Hepatocyte (in vitro differentiated cells): ENCODE measurements around the gene GTF2F1. TPM values are rescaled to one million over a fixed set of nuclear protein-coding genes. Genes with fewer than 3 reads are reported as not detected.
A peak's percentile ranks its signal among the peaks of the same experiment; 100 is the strongest.

Source experiments
- DNase-seq: peaks from one replicate; pipeline ENCODE4 v3.0.0-alpha.2; 2016; ENCODE audit warnings: low spot score
- H2AFZ ChIP-seq: fragments of 200-600 bp; sonication (generic); 2 replicates; pipeline ENCODE4 v1.6.0; 2016; ENCODE audit warnings: antibody characterized with exemption, mild to moderate bottlenecking
- H3K27ac ChIP-seq: fragments of 200-600 bp; sonication (generic); 2 replicates; pipeline ENCODE4 v1.5.1; 2016; ENCODE audit warnings: mild to moderate bottlenecking
- H3K27me3 ChIP-seq: fragments of 200-600 bp; sonication (generic); 2 replicates; pipeline ENCODE4 v1.6.1; 2016
- H3K36me3 ChIP-seq: fragments of 200-600 bp; sonication (generic); replicated peaks from 2 replicates; pipeline ENCODE4 v1.5.1; 2016; ENCODE audit warnings: low read depth; ENCODE audit not compliant: insufficient read depth
- H3K4me1 ChIP-seq: fragments of 200-600 bp; sonication (generic); 2 replicates; pipeline ENCODE4 v1.5.1; 2016; ENCODE audit warnings: mild to moderate bottlenecking, moderate library complexity; ENCODE audit not compliant: insufficient read depth
- H3K4me2 ChIP-seq: fragments of 200-600 bp; sonication (generic); 2 replicates; pipeline ENCODE4 v1.6.0; 2016
- H3K4me3 ChIP-seq: fragments of 200-600 bp; sonication (generic); 2 replicates; pipeline ENCODE4 v1.5.1; 2016; ENCODE audit warnings: mild to moderate bottlenecking
- H3K79me2 ChIP-seq: fragments of 200-600 bp; sonication (generic); 2 replicates; pipeline ENCODE4 v1.6.0; 2017; ENCODE audit warnings: mild to moderate bottlenecking
- H3K9me2 ChIP-seq: fragments of 200-600 bp; sonication (generic); replicated peaks from 2 replicates; pipeline ENCODE4 v1.6.0; 2017; ENCODE audit warnings: mild to moderate bottlenecking; ENCODE audit not compliant: insufficient read depth
- H3K9me3 ChIP-seq: fragments of 200-600 bp; sonication (generic); 2 replicates; pipeline ENCODE4 v1.5.1; 2016; ENCODE audit warnings: low read depth, mild to moderate bottlenecking
- H4K20me1 ChIP-seq: fragments of 200-600 bp; sonication (generic); 2 replicates; pipeline ENCODE4 v1.6.0; 2016; ENCODE audit warnings: mild to moderate bottlenecking; ENCODE audit not compliant: insufficient read depth, poor library complexity, severe bottlenecking
- CTCF ChIP-seq: fragments of 200-600 bp; sonication (generic); IDR thresholded peaks from 2 replicates; pipeline ENCODE4 v1.5.1; 2016; ENCODE audit warnings: antibody characterized with exemption, mild to moderate bottlenecking; ENCODE audit not compliant: poor library complexity
- EZH2 ChIP-seq: fragments of 200-600 bp; sonication (generic); IDR thresholded peaks from 2 replicates; pipeline ENCODE4 v1.6.1; 2016; ENCODE audit warnings: antibody characterized with exemption, mild to moderate bottlenecking, borderline replicate concordance
- EZH2phosphoT487 ChIP-seq: fragments of 200-600 bp; sonication (generic); IDR thresholded peaks from one replicate; pipeline ENCODE4 v1.6.1; 2018; ENCODE audit warnings: antibody characterized with exemption, mild to moderate bottlenecking, low read depth, moderate library complexity; ENCODE audit not compliant: unreplicated experiment, severe bottlenecking
- WGBS: methylation state at CpG from one replicate; pipeline ENCODE4 v1.1.6; 2016; ENCODE audit warnings: low lambda C conversion rate; ENCODE audit errors: missing lambda C conversion rate; 5-methylcytosine and 5-hydroxymethylcytosine counted together
- polyA plus RNA-seq: library from polyadenylated mRNA; unstranded; fragments of >200 nt; fragmentation: Nextera tagmentation; extraction: Ambion mirVana; gene quantifications from 2 replicates; pipeline ENCODE4 v1.2.1, GENCODE V29; 2016
- total RNA-seq: library from RNA; depleted of rRNA; stranded (reverse); fragments of >200 nt; gene quantifications from 2 replicates; pipeline ENCODE4 v1.2.3, GENCODE V29; 2014

GTF2F1 gene
- total and polyA plus RNA-seq, 2 experiments from 2014 or later, result 44.6 to 47.5 TPM

DNA sequence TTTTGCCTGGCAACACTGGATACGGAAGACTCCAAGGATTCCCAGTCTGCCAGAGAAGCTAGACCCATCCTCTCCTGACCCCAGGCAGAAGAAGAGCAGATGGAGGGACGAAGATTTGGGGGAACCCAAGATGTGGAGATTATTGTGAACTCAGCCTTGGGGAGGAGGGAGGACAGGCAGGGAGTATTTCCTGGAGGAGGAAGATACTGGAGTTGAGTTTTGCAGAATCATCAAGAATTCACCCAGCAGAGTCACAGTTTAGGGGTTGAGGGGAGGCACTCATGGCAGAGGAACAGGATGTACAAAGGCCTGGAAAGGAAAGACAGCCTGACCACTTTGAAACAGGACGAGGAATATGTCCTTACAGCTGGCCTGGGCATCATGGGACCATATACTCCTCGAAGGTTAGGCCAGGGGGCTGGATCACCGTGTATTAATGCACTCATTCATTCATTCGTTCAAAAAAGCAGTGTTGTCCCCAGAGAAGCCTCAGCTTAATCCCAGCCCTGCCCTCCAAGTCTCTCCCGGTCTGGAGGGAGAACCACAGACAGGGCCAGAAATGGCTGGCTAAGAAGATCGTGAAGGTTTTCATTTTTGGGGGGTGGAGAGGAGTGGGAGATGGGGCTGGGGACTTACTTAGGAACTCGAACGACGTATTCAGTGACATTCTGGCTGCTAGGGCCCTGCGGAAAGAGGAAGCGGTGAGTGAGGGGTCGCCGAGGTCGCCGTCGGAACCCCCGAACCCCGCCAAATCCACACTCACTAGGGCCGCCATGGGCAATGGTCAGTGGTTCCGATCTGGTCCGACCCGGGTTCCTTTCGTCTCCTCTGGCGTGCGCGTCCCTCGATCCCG, 517 bp downstream of the GTF2F1 start:
- Histone ChIP-seq H3K27ac (peak overlapping the region; percentile 98), H3K4me1 (peaks cover 8% of the 10 kb centered on the region), H4K20me1 (no peaks in the 10 kb centered on the region), H2AFZ (peak overlapping the region; percentile 68), H3K27me3 (no peaks in the 10 kb centered on the region), H3K36me3 (no peaks in the 10 kb centered on the region), H3K79me2 (peaks cover 30% of the 10 kb centered on the region), H3K9me2 (no peaks in the 10 kb centered on the region), H3K4me3 (peak overlapping the region; percentile 44), H3K4me2 (peak overlapping the region; percentile 82), H3K9me3 (no peaks in the 10 kb centered on the region)
- no peak for DNase-seq
- no peak for TF ChIP-seq EZH2phosphoT487
- no peak for TF ChIP-seq EZH2
- no peak for TF ChIP-seq CTCF
- WGBS, result 10% methylated on average over 27 of the region's 30 CpGs

DNA sequence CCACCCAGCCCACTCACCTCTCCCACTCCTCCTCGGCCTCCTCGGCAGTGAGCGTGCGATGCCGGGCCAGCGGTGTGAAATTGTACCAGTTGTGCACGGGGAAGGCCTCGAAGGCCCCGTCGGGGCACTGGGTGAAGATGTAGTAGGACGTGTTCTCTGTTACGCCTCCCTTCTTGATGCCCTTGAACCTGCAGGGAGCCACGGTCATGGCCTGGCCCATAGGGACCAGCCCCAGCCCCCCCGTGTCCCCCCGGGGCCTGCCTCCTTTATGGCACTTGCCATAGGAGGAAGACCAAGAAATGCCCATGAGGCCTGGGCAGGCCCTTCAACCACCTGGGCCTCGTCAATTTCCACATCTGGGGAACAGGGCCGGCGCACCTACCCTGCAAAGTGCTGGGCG, 5.6 kb downstream of the GTF2F1 start:
- Histone ChIP-seq H3K4me3 (no peak overlapping the region), H3K4me1 (peaks cover 7% of the 10 kb centered on the region), H3K27me3 (no peaks in the 10 kb centered on the region), H3K27ac (no peak overlapping the region), H3K36me3 (no peaks in the 10 kb centered on the region), H2AFZ (no peak overlapping the region), H3K4me2 (no peak overlapping the region), H3K79me2 (peaks cover 25% of the 10 kb centered on the region), H3K9me2 (no peaks in the 10 kb centered on the region), H4K20me1 (no peaks in the 10 kb centered on the region), H3K9me3 (no peaks in the 10 kb centered on the region)
- TF ChIP-seq EZH2 (no peak), CTCF (no peak), EZH2phosphoT487 (no peak)
- 95% methylated on average over 17 of the region's 19 CpGs for WGBS
- no peak for DNase-seq

GRCh38 chr19:6384381-6384780, 8.6 kb downstream of the GTF2F1 start:
- Histone ChIP-seq H2AFZ (no peak overlapping the region), H3K79me2 (peaks cover 4% of the 10 kb centered on the region), H3K4me2 (no peak overlapping the region), H3K9me2 (no peaks in the 10 kb centered on the region), H3K4me3 (no peak overlapping the region), H3K4me1 (no peaks in the 10 kb centered on the region), H3K36me3 (no peaks in the 10 kb centered on the region), H3K27ac (no peak overlapping the region), H3K9me3 (no peaks in the 10 kb centered on the region), H3K27me3 (no peaks in the 10 kb centered on the region), H4K20me1 (no peaks in the 10 kb centered on the region)
- TF ChIP-seq CTCF (no peak), EZH2 (no peak), EZH2phosphoT487 (no peak)
- DNase-seq, result no peak
- WGBS, result 95% methylated on average over 4 of the region's 4 CpGs
